Hypothalamus (tissue), 51 donors: ENCODE results near the gene MASP2.
"Not testable (repeated sequence)": the region's sequence is repeated elsewhere in the genome, so short reads cannot be mapped to it uniquely, and the experiment has no call there.

Source experiments
- DNase-seq, 51 donors: peaks; one replicate each; lab custom pipeline; 2025; lab: John Stamatoyannopoulos, UW

Gene MASP2

GRCh38 chr1:11046625-11047365, at the start of gene MASP2:
Gene MASP2 (minus strand): TSS chr1:11047239. CDS start chr1:11047207, 32 bp downstream.
- DNase-seq, result no peak

GRCh38 chr1:11083784-11084183, 36.7 kb upstream of the MASP2 start:
- not testable (repeated sequence) for DNase-seq

DNA sequence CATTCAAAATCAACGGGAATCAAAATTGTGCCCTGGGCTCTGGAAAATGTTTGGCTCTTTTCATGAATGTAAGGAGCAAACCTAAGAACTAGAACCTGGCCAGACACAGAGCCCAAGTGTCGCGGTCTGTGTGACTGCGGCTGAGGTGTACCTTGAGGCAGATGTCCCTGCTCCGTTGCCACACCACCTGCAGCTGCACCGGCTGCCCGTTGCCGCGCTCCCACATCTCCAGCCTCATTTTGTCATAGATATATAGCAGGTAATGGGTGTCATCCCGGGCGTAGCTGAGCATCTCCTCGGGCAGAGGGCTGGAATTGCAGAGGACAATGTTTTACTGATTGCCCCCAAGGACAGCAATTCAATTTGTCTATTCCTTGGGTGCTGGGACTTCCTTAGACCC, 33.9 kb upstream of the MASP2 start:
- DNase-seq, result no peak

- DNase-seq, result no peak
Measured at GRCh38 chr1:11078631-11079030, 31.6 kb upstream of the MASP2 start.

DNA sequence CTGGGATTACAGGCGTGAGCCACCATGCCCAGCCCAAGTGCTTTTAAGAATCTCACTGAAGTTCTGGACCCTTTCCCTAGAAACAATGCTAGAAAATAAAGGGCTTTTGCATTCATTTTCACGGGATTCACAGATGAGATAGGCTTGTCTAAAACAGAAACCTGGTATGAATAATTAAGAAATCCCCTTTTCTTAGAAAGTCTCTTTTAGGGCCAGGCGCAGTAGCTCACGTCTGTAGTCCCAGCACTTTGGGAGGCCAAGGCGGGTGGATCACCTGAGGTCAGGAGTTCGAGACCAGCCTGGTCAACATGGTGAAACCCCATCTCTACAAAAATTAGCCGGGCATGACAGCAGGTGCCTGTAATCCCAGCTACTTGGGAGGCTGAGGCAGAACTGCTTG, 26.4 kb upstream of the MASP2 start:
- not testable (repeated sequence) for DNase-seq

- DNase-seq, result no peak
Measured at GRCh38 chr1:11072216-11072917, 25.3 kb upstream of the MASP2 start.

- no peak for DNase-seq
Measured at GRCh38 chr1:11071463-11072215, 24.6 kb upstream of the MASP2 start.

DNA sequence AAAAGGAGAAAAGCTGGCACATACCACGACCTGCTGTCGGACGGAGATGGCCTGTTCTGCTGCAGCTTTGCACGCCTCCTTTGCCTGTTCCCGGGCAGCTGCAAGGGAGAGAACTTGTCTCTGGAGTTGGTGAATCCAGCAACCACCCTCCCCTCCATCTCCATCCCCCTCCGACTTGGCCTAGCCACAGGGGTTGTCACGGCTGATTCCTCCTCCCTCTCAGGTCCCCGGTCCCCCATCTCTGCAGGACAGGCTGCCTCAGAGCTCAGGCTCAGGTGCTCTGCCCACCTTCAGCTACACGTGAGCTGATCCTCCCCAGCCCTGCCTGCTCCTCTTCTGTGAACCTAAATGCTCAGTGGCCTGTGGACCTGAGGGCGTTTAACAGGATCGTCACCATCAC, 23.8 kb upstream of the MASP2 start:
- DNase-seq, result no peak

GRCh38 chr1:11068600-11069473, 21.8 kb upstream of the MASP2 start:
- peak in 1 of 51 donors; percentile 22 for DNase-seq

- DNase-seq, result peak in 12 of 51 donors; percentile 8 to 47 (median 22)
Measured at GRCh38 chr1:11067716-11068599, 20.9 kb upstream of the MASP2 start.

DNA sequence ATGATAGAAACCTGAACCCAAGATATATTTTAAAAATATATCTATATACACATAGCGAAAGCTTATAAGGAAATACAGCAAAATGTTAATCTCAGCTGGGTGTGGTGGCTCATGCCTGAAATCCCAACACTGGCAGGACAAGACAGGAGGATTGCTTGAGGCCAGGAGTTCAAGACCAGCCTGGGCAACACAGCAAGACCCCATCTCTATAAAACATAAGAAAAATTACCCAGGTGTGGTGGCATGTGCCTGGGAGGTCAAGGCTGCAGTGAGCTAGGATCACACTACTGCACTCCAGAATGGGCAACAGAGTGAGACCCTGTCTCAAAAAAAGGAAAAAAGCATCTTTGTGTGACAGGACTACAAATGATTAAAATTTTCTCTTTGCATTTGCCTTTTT, 18.8 kb upstream of the MASP2 start:
- DNase-seq, result no peak

- DNase-seq, result no peak
Measured at GRCh38 chr1:11064942-11065341, 17.9 kb upstream of the MASP2 start.

GRCh38 chr1:11063937-11064537, 17.0 kb upstream of the MASP2 start:
- not testable (repeated sequence) for DNase-seq

- DNase-seq, result peak in 1 of 51 donors; percentile 53
Measured at GRCh38 chr1:11062965-11063401, 15.9 kb upstream of the MASP2 start.

GRCh38 chr1:11061652-11062365, 14.8 kb upstream of the MASP2 start:
- no peak for DNase-seq

- DNase-seq, result peak; percentile 23 to 94 (median 82)
Measured at GRCh38 chr1:11059968-11060830, 13.2 kb upstream of the MASP2 start, which contains the start of gene SRM. Gene SRM (minus strand): TSS chr1:11060018. CDS start chr1:11059943, 75 bp downstream.
